HG03442 (cell line): Measurements from ENCODE around the gene CHRDL1.
"Not testable (repeated sequence)": the region's sequence is repeated elsewhere in the genome, so short reads cannot be mapped to it uniquely, and the experiment has no call there.

Experiments
- ATAC-seq: cut with Tn5 transposase; IDR thresholded peaks from one replicate; pipeline ENCODE4 v1.9.1; 2021; ENCODE audit warnings: mild to moderate bottlenecking, moderate library complexity; ENCODE audit not compliant: unreplicated experiment

The CHRDL1 gene

DNA sequence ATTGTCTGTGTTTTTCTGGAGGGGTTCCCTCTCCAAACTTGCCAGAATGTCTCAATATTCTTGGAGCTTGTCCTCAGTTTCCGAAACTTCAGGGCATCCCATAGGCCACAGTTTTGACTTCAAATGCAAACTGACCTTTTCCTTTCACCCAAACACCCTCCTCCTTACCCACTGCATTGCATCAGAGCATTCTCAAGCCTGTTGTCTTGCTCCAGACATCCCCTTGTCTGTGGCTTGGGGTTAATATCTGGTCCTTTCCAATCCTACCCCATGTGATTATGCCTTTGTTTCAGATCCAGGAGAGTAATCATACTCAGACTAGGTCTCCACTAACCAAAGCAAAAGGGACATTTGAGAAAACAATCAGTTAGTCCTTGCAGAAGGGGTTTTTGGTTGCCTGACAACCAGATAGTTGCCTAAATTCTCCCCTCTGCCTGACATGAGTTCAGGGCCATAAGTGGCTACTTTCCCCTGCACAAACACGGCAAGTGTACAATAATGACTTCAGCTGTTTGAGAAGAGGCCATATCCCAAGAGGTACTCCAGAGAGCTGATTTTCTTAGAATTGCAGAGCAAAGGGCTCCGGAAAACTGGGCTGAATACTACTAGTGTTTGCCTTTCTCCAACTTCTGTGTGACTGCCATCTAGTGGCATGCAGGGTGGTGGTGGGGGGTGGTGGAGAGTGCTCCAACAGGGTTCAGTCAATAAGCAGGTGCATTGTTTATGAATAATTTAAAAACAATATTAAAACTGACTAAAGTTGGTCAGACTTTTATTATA is 130.2 kb downstream of the CHRDL1 start:
- ATAC-seq: peak; percentile 65

GRCh38 chrX:110657073-110657472 is 138.5 kb downstream of the CHRDL1 start:
- no peak for ATAC-seq

- ATAC-seq: not testable (repeated sequence)
Observed at GRCh38 chrX:110654280-110654679, 141.3 kb downstream of the CHRDL1 start.

DNA sequence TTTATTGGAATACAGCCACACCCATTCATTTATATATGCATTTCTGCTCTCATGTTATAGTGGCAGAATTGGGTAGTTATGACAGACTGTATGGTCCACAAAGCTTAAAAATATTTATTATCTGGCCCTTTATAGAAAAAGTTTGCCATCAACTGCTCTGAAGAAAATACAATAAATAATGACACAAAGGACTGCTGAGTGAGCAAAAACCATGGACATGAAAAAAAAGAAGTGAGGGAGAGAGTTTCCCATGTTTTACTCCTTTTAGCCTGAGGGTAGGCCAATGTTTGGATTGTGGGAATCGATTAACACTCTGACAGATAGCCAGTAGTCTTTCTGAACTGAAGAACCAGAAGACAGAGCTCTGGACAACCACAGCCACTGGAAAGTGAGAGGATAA is 149.2 kb downstream of the CHRDL1 start:
- no peak for ATAC-seq
